Endothelial cell of umbilical vein (primary cell): Measurements from ENCODE around the gene DUSP16. TPM values are rescaled to one million over a fixed set of nuclear protein-coding genes. Genes with fewer than 3 reads are reported as not detected.
"Not testable (repeated sequence)": the region's sequence is repeated elsewhere in the genome, so short reads cannot be mapped to it uniquely, and the experiment has no call there.

Experiments
- BruUV-seq: library from RNA; stranded (reverse); fragments of 400-500 nt; replicated peaks from 2 replicates; lab custom pipeline; 2021; lab: Mats Ljungman, UMichigan
- CTCF ChIA-PET: fragments of 300-600, 350-600 bp; sonication (Branson Sonifier 250); formaldehyde crosslinking; loops from one replicate; lab custom pipeline; 2021; ENCODE audit warnings: antibody characterized with exemption, inconsistent platforms; lab: Charles Lee
- POLR2A ChIA-PET: fragments of 300-600, 350-600 bp; sonication (Branson Sonifier 250); formaldehyde crosslinking; loops from one replicate; lab custom pipeline; 2021; ENCODE audit warnings: antibody characterized with exemption, inconsistent platforms; lab: Charles Lee
- DNase-seq: peaks from one replicate; pipeline ENCODE4 v3.0.0-alpha.2; 2011; ENCODE audit warnings: low read depth, low spot score
- FAIRE-seq: peaks from 2 replicates; lab custom pipeline; 2011; peaks lifted over from hg19 to GRCh38; lab: Jason Lieb, UNC
- H2AFZ ChIP-seq: 2 replicates; pipeline ENCODE4 v1.6.0; 2012; ENCODE audit warnings: low read depth, low read length, control low read depth, inconsistent platforms
- H3K27ac ChIP-seq: 2 replicates; pipeline ENCODE4 v1.5.1; 2011; ENCODE audit warnings: low read depth, mild to moderate bottlenecking, control low read depth, low read length, moderate library complexity; ENCODE audit not compliant: insufficient read depth
- H3K27me3 ChIP-seq, 2 experiments: 2 replicates each; pipeline versions ENCODE4 v1.6.0 to v1.6.1; 2011; ENCODE audit warnings: low read length in 2 of 2, mixed read lengths in 1 of 2; ENCODE audit not compliant: control insufficient read depth in 2 of 2, insufficient read depth in 2 of 2
- H3K36me3 ChIP-seq, 2 experiments: 2 replicates in 1 of 2; 3 replicates in 1 of 2; pipeline ENCODE4 v1.5.1; 2011; ENCODE audit warnings: low read length in 2 of 2, mild to moderate bottlenecking in 1 of 2, moderate library complexity in 1 of 2; ENCODE audit not compliant: control insufficient read depth in 2 of 2, insufficient read depth in 2 of 2; ENCODE audit errors: extremely low read depth in 1 of 2
- H3K4me1 ChIP-seq: 3 replicates; pipeline ENCODE4 v1.5.1; 2011; ENCODE audit warnings: mild to moderate bottlenecking, low read length; ENCODE audit not compliant: control insufficient read depth, insufficient read depth; ENCODE audit errors: extremely low read depth
- H3K4me2 ChIP-seq: 2 replicates; pipeline ENCODE4 v1.6.1; 2011; ENCODE audit warnings: low read length, control low read depth, mixed read lengths; ENCODE audit not compliant: insufficient read depth
- H3K4me3 ChIP-seq, 3 experiments: fragments of 200-600 bp in 1 of 3; sonication (generic), shearing (Covaris generic) in 1 of 3; replicated peaks in 1 of 3; 2 replicates each; pipeline ENCODE4 v1.5.1; 2011 to 2016; ENCODE audit warnings: control low read depth in 3 of 3, low read length in 3 of 3, mild to moderate bottlenecking in 2 of 3, inconsistent platforms in 1 of 3, low read depth in 1 of 3, moderate library complexity in 1 of 3; ENCODE audit not compliant: insufficient read depth in 1 of 3
- H3K79me2 ChIP-seq: 2 replicates; pipeline ENCODE4 v1.6.0; 2012; ENCODE audit warnings: low read length, inconsistent platforms; ENCODE audit not compliant: control insufficient read depth, insufficient read depth
- H3K9ac ChIP-seq: replicated peaks from 2 replicates; pipeline ENCODE3; 2011; ENCODE audit warnings: low read length, control low read depth; ENCODE audit not compliant: insufficient read depth; ENCODE audit errors: extremely low read depth
- H3K9me1 ChIP-seq: replicated peaks from 3 replicates; pipeline ENCODE4 v1.6.0; 2011; ENCODE audit warnings: mild to moderate bottlenecking, low read length; ENCODE audit not compliant: control insufficient read depth, insufficient read depth; ENCODE audit errors: extremely low read depth
- H3K9me3 ChIP-seq: replicated peaks from 2 replicates; pipeline ENCODE4 v1.5.1; 2012; ENCODE audit warnings: low read length, inconsistent platforms; ENCODE audit not compliant: control insufficient read depth, insufficient read depth
- H4K20me1 ChIP-seq: replicated peaks from 2 replicates; pipeline ENCODE3; 2011; ENCODE audit warnings: mild to moderate bottlenecking, low read length; ENCODE audit not compliant: control insufficient read depth, insufficient read depth; ENCODE audit errors: extremely low read depth
- EZH2 ChIP-seq: IDR thresholded peaks from 2 replicates; pipeline ENCODE4 v1.6.1; 2012; ENCODE audit warnings: borderline replicate concordance, low read depth, mild to moderate bottlenecking, moderate library complexity, low read length, inconsistent platforms; ENCODE audit not compliant: severe bottlenecking
- FOS ChIP-seq: IDR thresholded peaks from 2 replicates; pipeline ENCODE4 v1.6.1; 2011; ENCODE audit warnings: mild to moderate bottlenecking, low read length, moderate library complexity, borderline replicate concordance; ENCODE audit not compliant: insufficient read depth
- GATA2 ChIP-seq: IDR thresholded peaks from 2 replicates; pipeline ENCODE4 v1.7.0; 2011; ENCODE audit warnings: low read depth, mild to moderate bottlenecking, moderate library complexity, mixed read lengths, low read length; ENCODE audit not compliant: insufficient read length, insufficient read depth
- JUN ChIP-seq: IDR thresholded peaks from 2 replicates; pipeline ENCODE4 v1.6.1; 2011; ENCODE audit warnings: borderline replicate concordance, low read depth; ENCODE audit not compliant: insufficient read length, insufficient read depth
- MYC ChIP-seq: IDR thresholded peaks from one replicate; pipeline ENCODE4 v1.6.1; 2011; ENCODE audit warnings: mild to moderate bottlenecking, low read depth, low read length
- POLR2A ChIP-seq: IDR thresholded peaks from 2 replicates; pipeline ENCODE4 v1.6.1; 2012; ENCODE audit warnings: low read depth, mild to moderate bottlenecking, control low read depth, low read length
- POLR2AphosphoS5 ChIP-seq: IDR thresholded peaks from 2 replicates; pipeline ENCODE4 v1.6.1; 2012; ENCODE audit warnings: low read depth, mild to moderate bottlenecking, control low read depth, low read length, moderate library complexity; ENCODE audit not compliant: insufficient read depth
- dilution Hi-C: fragments of 300-500 bp; cut with MboI; formaldehyde crosslinking; loops from one replicate; pipeline ENCODE4 v1.15.0; 2019; ENCODE audit warnings: low sequenced_read_pairs; ENCODE audit not compliant: extremely low pct_ligation_motif_present
- intact Hi-C: fragments of 100-400 bp; cut with micrococcal nuclease; formaldehyde crosslinking; loops from one replicate; pipeline ENCODE4 v1.10.0; 2022
- polyA plus RNA-seq, 4 experiments: library from polyadenylated mRNA; depleted of rRNA in 3 of 4; stranded (reverse) in 3 of 4; unstranded in 1 of 4; fragments of >200 nt; gene quantifications; 2 replicates each; pipeline versions ENCODE4 v1.2.1 to v1.2.3, GENCODE V29; 2011 to 2012; ENCODE audit warnings: missing spikeins in 1 of 4
- total RNA-seq: library from RNA; stranded (reverse); gene quantifications from 2 replicates; pipeline ENCODE4 v1.2.3, GENCODE V29; 2021
- TF ChIP-seq, protein P1 (sequence below): IDR thresholded peaks from 2 replicates; pipeline ENCODE4 v1.6.1; 2011; ENCODE audit not compliant: insufficient read depth, insufficient read length
- TF ChIP-seq, protein P2 (sequence below), 2 donors: IDR thresholded peaks; 1 replicate in 1 of 2; 2 replicates in 1 of 2; pipeline ENCODE4 v1.5.1; 2011; ENCODE audit warnings: low read length in 2 of 2, mild to moderate bottlenecking in 2 of 2, moderate library complexity in 2 of 2, control low read depth in 1 of 2, inconsistent platforms in 1 of 2, low read depth in 1 of 2; ENCODE audit not compliant: insufficient read depth in 1 of 2; ENCODE audit errors: extremely low read depth in 1 of 2

DUSP16 gene
- total and polyA plus RNA-seq, 2 donors (not counting 3 experiments of a cell fraction or from before 2014, with no cell fraction given), result 7.4 to 19.5 TPM

DNA sequence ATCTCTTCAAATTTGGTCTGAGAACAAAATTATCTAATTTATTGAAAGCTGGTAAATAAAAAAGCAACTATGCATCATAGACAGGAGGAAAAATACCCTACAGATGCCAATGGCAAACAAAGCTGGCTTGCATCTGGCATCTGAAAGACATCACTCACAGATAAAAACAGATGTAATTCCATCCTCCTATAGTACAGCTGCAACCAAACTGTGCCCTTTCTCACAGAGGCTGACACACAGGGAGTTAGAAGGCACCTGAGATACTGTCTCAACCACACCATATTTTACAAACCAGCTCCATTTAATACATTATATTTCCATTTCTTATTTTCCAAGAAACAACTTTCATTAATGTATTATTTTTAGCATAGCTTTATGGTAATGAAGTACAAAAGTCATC lies 39.4 kb downstream of the DUSP16 start:
- dilution Hi-C loops, result no loop called here
- no peak for TF ChIP-seq MYC
- TF ChIP-seq POLR2AphosphoS5, result no peak
- TF ChIP-seq GATA2, result no peak
- no peak for TF ChIP-seq JUN
- TF ChIP-seq, protein P1, sequence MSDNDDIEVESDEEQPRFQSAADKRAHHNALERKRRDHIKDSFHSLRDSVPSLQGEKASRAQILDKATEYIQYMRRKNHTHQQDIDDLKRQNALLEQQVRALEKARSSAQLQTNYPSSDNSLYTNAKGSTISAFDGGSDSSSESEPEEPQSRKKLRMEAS, result no peak
- TF ChIP-seq, protein P2, sequence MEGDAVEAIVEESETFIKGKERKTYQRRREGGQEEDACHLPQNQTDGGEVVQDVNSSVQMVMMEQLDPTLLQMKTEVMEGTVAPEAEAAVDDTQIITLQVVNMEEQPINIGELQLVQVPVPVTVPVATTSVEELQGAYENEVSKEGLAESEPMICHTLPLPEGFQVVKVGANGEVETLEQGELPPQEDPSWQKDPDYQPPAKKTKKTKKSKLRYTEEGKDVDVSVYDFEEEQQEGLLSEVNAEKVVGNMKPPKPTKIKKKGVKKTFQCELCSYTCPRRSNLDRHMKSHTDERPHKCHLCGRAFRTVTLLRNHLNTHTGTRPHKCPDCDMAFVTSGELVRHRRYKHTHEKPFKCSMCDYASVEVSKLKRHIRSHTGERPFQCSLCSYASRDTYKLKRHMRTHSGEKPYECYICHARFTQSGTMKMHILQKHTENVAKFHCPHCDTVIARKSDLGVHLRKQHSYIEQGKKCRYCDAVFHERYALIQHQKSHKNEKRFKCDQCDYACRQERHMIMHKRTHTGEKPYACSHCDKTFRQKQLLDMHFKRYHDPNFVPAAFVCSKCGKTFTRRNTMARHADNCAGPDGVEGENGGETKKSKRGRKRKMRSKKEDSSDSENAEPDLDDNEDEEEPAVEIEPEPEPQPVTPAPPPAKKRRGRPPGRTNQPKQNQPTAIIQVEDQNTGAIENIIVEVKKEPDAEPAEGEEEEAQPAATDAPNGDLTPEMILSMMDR (IDR thresholded peaks at IDR 0.05; ENCODE audit: extremely low read depth in 1 of 2, insufficient read depth in 1 of 2, low read depth in 1 of 2, low read length in 2 of 2), result no peak
- TF ChIP-seq FOS, result no peak
- TF ChIP-seq POLR2A, result no peak
- no peak for TF ChIP-seq EZH2
- intact Hi-C loops, result no loop called here
- Histone ChIP-seq H3K4me1 (peaks cover 2% of the 10 kb centered on the region), H4K20me1 (no peaks in the 10 kb centered on the region), H3K9me1 (no peaks in the 10 kb centered on the region), H2AFZ (no peak overlapping the region), H3K27ac (no peak overlapping the region), H3K79me2 (no peaks in the 10 kb centered on the region), H3K4me2 (no peak overlapping the region), H3K36me3 (peaks cover 0 to 2% of the 10 kb centered on the region in 2 experiments), H3K9me3 (no peaks in the 10 kb centered on the region), H3K9ac (no peak overlapping the region), H3K4me3 (no peak overlapping the region), H3K27me3 (no peaks in the 10 kb centered on the region)
- ChIA-PET POLR2A (no interaction called here), CTCF (interaction anchor here (1.1 to 1.5 kb wide), 3 partner anchors 14 to 214 kb away, joined by 3 to 4 read pairs (median 3); no protein-coding TSS in a partner anchor)
- DNase-seq (no peak), FAIRE-seq (no peak)
- no TSS peak for BruUV-seq

DNA sequence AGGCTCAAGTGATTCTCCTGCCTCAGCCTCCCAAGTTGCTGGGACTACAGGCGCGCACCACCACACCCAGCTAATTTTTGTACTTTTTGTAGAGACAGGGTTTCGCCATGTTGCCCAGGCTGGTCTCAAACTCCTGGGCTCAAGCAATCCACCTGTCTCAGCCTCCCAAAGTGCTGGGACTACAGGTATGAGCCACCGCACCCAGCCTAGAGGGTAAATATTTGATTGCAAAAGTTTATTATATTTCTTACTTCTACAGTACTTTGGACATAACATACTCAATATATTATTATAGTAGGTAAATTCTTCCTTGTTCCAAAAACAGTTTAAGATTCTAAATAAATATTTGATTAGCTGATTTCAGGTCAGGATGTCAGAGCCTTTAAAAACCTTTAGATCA lies 40.0 kb downstream of the DUSP16 start:
- H3K9me3 ChIP-seq, H3K27me3 ChIP-seq, H3K4me1 ChIP-seq, dilution Hi-C loops, DNase-seq, POLR2A ChIA-PET, H3K9ac ChIP-seq, BruUV-seq, intact Hi-C loops, H3K36me3 ChIP-seq, H3K4me2 ChIP-seq, H3K27ac ChIP-seq, FAIRE-seq, H3K9me1 ChIP-seq, H4K20me1 ChIP-seq, H3K4me3 ChIP-seq, H2AFZ ChIP-seq, H3K79me2 ChIP-seq: not testable (repeated sequence)
- CTCF ChIA-PET, result interaction anchor here (1.1 to 1.5 kb wide), 4 partner anchors 15 to 215 kb away, joined by 3 to 4 read pairs (median 3); partner anchors contain the start of gene DUSP16
